ENCODE measurements around the gene NOVA1. TPM values are rescaled to one million over a fixed set of nuclear protein-coding genes. Genes with fewer than 3 reads are reported as not detected.

NOVA1 gene
- total RNA-seq, 1 donor: not detected

DNA sequence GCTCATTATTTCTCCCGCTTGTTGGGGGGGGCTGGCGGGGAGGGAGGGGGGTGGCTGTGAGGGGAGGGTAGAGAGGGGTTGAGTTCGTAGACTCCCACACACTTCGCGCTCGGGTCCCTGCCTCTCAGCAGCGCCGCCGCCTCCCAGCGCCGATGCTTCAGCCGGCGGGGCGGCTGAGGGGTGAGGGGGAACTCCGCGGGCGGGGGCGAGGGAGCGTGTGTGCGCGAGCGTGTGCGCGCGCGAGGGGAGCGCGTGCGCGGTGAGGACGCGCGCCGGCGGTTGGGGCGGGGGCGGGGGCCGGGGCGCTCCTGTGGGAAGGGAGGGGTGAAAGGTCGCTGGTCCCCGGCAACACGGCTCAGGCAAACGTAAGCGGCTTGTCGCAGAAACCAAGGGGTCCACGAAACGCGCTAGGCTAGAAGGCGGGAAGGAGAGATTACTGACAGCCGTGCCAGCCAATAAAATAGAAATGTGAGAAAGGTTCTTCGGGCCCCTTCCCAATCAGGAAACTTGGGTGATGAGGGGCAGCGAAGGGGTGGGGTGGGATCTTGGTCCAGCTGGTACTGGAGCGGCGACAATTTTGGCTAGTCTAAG, 343 bp upstream of the NOVA1 start:
- Histone ChIP-seq H3K27me3 (ENCODE audit: insufficient read depth, low read length) (peaks cover 39% of the 10 kb centered on the region), H3K4me1 (ENCODE audit: insufficient read depth, low read length) (no peaks in the 10 kb centered on the region), H3K4me3 (ENCODE audit: low read length) (no peak overlapping the region), H3K9me3 (ENCODE audit: low read depth, low read length) (no peaks in the 10 kb centered on the region)

DNA sequence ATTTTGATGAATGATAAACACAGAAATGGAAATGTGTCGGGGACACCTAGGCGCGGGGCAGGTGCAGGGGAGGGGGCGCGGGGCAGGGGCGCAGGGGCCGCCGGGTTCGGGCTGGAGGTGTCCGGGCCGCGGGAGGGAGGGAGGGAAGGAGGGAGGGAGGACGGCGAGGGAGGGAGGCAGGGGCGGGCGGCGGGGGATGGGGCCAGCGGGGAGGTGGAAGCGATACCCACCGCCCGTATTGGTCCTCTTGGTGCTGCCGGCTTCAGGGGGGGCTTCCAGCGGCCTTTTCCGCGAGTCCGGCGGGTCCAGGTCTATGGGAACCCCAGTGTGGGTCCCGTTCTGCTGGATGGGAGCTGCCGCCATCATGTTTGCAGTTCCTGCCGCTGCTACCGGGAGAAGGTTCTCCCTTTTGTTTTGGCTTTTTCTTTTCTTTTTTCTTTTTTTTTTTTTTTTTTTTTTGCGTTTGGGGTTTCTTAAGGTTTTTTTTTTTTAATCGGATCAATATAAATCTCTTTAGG, 703 bp downstream of the NOVA1 start:
- no peaks in the 10 kb centered on the region for H3K9me3 ChIP-seq (ENCODE audit: low read depth, low read length)
- no peak overlapping the region for H3K4me3 ChIP-seq (ENCODE audit: low read length)
- H3K27me3 ChIP-seq (ENCODE audit: insufficient read depth, low read length): peaks cover 39% of the 10 kb centered on the region
- no peaks in the 10 kb centered on the region for H3K4me1 ChIP-seq (ENCODE audit: insufficient read depth, low read length)

DNA sequence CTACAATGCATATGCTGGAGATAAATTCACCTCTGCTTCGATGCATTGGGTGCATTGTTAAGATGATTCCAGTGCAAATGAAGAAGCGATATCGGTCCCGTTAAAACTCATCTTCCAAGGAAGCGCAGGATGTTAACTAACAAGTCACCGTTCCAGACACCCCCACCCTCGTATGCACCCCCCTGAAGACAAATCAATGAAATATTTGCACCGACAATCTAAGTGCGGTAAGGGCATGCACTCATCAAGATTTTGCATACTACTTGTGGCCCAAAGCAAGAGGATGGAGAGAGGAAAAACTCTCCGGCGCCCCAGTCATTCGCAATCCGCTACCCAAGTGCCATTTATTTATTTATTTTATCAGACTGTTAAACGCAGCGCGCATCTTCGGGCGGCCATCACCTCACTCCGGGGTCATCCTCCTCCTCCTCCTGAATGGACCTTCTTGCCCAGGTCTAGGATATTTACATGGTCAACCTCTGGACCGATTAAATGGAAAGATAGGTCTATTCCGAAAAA, 1.2 kb downstream of the NOVA1 start:
- H3K4me1 ChIP-seq (ENCODE audit: insufficient read depth, low read length): no peaks in the 10 kb centered on the region
- H3K27me3 ChIP-seq (ENCODE audit: insufficient read depth, low read length): peaks cover 39% of the 10 kb centered on the region
- H3K4me3 ChIP-seq (ENCODE audit: low read length): no peak overlapping the region
- H3K9me3 ChIP-seq (ENCODE audit: low read depth, low read length): no peaks in the 10 kb centered on the region

DNA sequence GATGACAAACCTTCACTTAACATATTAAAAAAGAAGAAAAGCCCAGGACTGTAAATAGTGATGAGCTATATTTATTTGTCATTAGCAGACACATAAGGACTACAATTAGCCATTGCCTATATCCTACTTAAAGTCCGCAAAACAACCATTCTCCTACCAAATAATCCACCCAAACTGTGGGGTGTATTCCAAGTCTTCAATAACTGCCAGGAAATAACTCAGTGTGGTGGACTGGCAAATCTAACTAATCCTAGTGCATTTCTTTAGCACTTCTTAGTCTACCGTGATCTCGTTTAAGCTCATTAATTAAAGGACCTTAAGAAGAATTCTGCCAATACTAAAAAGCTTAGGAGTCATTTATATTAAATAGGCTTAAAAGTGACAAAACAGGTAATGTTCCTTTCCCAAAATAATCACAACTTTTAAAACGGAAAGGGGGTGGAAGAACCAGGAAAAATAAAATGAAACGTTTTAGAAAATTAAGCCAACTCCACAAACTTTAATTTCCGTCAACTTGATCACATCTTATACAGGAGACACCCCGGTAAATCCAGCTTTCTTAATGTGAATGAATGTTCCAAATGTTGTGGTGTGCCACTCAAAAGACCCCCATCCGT, 1.8 kb downstream of the NOVA1 start:
- peaks cover 39% of the 10 kb centered on the region for H3K27me3 ChIP-seq (ENCODE audit: insufficient read depth, low read length)
- H3K9me3 ChIP-seq (ENCODE audit: low read depth, low read length): no peaks in the 10 kb centered on the region
- no peaks in the 10 kb centered on the region for H3K4me1 ChIP-seq (ENCODE audit: insufficient read depth, low read length)
- no peak overlapping the region for H3K4me3 ChIP-seq (ENCODE audit: low read length)

DNA sequence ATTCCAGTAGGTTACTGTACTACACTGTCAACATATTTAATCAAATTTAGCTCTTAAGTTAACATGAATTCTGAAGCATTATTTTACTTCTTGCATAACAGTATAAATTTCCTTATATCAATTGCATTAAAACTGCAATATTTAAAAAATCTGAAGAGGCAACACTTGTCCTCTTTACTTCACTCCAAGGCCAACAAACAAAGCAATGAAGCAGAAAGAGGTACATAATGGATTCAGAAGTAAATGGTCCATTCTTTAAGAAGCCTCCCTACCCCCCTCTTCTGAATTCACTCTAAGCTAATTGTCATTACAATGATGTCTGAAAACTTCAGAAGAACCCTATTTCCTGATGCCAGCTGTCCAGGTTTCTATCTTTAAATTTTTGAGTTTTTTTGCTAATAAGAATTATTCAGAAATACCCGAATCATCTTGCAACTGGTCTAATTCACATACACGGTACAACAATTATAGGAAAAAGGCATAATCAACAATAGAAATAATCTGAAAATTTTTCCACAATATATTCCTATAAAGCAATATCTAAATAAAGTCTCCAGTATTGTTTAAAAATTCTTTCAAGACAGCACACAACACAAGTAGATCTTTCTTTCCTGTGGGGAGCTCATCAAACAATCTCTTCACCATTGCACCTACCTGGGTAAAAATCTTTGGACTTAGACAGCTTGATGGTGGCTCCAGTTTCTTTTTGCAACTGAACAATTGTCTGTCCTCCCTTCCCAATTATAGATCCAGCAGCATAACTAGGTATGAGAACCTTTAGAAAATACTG, 2.9 kb downstream of the NOVA1 start:
- peaks cover 36% of the 10 kb centered on the region for H3K27me3 ChIP-seq (ENCODE audit: insufficient read depth, low read length)
- no peak overlapping the region for H3K4me3 ChIP-seq (ENCODE audit: low read length)

DNA sequence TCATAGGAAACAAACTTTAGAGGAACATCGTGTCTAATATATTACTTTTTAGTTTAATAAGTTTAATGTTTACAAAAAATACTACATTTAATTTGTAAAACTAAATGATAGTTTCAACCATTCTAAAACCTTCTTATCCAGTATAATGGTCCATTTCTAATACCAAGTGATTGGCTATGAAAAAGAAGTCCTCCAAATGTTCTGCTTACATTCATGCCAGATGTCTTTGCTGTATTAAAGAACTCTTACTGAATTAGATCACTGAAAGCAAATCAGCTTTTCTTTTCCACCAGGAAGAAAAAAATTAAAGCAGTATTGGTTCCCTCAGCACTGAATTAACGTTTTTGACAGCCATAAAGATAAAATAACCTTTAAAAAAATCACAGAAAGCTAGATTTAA, 3.7 kb downstream of the NOVA1 start:
- H3K9me3 ChIP-seq (ENCODE audit: low read depth, low read length): no peaks in the 10 kb centered on the region
- no peaks in the 10 kb centered on the region for H3K4me1 ChIP-seq (ENCODE audit: insufficient read depth, low read length)
- H3K4me3 ChIP-seq (ENCODE audit: low read length): no peak overlapping the region
- H3K27me3 ChIP-seq (ENCODE audit: insufficient read depth, low read length): peaks cover 28% of the 10 kb centered on the region

More for the DNA sequence above, 2.9 kb downstream of the NOVA1 start:
- no peaks in the 10 kb centered on the region for H3K9me3 ChIP-seq (ENCODE audit: low read depth, low read length)
- no peaks in the 10 kb centered on the region for H3K4me1 ChIP-seq (ENCODE audit: insufficient read depth, low read length)

DNA sequence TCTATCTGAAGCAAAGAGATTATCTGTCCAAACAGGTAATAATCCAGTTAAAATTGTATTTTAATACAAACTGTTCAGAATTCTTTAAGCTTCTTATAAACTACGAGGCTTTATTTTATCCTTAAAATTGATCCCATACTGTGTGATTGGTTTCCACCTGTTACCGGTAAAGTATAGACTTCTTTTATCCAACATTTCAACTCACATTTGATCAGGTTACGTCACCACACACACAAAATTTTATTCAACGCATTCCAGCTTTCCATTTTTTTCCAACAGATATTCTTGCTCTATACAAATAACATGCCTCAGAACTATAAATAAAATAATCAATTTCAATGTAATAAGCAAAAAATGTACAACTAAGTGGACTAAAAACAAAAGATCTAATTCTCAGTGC, 4.5 kb downstream of the NOVA1 start:
- Histone ChIP-seq H3K27me3 (ENCODE audit: insufficient read depth, low read length) (peaks cover 20% of the 10 kb centered on the region), H3K9me3 (ENCODE audit: low read depth, low read length) (no peaks in the 10 kb centered on the region), H3K4me3 (ENCODE audit: low read length) (no peak overlapping the region), H3K4me1 (ENCODE audit: insufficient read depth, low read length) (no peaks in the 10 kb centered on the region)

DNA sequence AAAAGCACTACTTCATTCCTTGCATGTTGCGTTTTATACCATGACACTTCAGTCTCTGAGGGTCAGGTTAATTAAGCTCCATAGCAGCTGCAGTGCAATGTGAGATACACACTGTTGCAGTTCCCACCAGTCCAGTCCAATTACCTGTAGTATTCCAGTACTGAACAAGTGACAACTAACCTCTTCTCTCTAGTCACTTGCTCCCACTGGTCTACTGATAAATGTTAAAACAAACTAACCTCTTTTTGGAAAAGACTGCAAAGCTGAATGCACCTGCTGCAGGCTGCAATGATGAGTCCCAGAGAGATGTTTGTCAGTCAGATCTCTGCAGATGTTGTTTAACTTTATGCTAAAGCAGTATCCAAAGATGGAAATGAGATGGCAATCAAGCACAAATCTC, 7.9 kb downstream of the NOVA1 start:
- no peaks in the 10 kb centered on the region for H3K9me3 ChIP-seq (ENCODE audit: low read depth, low read length)
- H3K4me1 ChIP-seq (ENCODE audit: insufficient read depth, low read length): no peaks in the 10 kb centered on the region
- H3K4me3 ChIP-seq (ENCODE audit: low read length): no peak overlapping the region
- H3K27me3 ChIP-seq (ENCODE audit: insufficient read depth, low read length): no peaks in the 10 kb centered on the region

DNA sequence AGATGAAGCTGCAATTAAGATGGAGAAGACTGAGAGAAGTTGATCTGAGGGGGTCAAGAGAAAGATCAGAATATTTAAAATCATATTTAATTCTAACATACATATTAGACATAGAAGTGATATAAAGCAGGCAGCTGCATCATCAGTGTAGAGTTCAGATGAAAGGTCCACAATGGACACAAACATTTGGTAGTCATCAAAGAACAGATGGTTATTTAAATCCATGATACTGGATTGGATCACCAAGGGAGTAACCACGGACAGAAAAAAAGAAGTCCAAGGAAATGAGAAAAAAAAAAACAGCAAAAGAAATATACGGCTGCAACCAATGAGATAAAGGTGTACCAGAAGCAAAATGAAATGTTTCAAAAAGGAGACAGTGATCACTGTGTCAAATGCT, 20.1 kb downstream of the NOVA1 start:
- no peaks in the 10 kb centered on the region for H3K9me3 ChIP-seq (ENCODE audit: low read depth, low read length)
- no peaks in the 10 kb centered on the region for H3K27me3 ChIP-seq (ENCODE audit: insufficient read depth, low read length)
- no peak overlapping the region for H3K4me3 ChIP-seq (ENCODE audit: low read length)
- no peaks in the 10 kb centered on the region for H3K4me1 ChIP-seq (ENCODE audit: insufficient read depth, low read length)

DNA sequence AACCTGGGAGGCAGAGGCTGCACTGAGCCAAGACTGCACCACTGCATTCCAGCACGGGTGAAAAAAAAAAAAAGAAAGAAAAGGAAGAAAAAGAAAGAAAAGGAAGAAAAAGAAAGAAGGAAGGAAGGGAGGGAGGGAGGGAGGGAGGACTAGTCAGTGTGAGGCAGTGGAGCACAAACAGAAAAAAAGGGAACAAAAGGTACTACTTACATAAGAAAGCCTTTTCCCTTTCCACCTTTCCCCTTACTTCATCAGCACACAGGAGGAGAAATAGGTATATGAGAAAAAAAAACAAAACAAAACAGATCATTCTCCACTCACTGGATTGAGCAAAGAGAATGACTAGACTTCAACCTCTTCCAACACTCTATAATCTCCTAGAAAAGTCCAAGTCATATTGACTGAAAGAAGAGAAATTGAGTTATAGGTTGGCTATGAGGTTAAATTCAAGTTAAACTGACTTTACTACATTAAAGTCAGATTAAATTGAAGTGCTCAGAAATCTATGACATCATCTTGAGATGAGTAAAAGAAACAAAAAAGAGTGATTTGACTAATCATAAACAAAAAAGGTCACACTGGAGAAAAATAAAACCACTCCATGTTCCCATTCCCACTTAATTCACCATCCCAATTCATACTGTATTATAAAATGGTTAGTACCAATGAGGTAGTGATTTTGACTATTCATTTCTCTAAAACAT, 43.6 kb downstream of the NOVA1 start:
- H3K4me3 ChIP-seq (ENCODE audit: low read length): no peak overlapping the region
- H3K9me3 ChIP-seq (ENCODE audit: low read depth, low read length): no peaks in the 10 kb centered on the region
- H3K4me1 ChIP-seq (ENCODE audit: insufficient read depth, low read length): no peaks in the 10 kb centered on the region
- H3K27me3 ChIP-seq (ENCODE audit: insufficient read depth, low read length): no peaks in the 10 kb centered on the region

DNA sequence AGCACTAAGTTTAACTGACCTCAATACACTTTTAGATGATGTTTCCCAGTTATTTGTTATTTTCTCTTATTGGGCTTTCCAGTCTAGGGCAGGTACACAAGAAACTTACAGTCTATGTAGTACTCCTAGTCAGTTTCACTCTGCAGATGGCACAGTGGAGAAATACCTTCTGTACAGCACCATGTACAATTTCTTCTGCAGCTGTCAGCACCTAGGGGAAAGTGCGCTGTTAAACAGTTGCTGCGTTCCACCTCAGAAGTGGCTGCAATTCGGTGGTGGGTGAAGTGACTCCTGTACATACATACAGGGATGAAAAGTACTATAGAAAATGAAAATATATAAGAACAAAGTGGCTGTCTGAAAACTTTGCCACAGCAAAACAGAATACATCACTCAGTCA, 48.3 kb downstream of the NOVA1 start:
- Histone ChIP-seq H3K27me3 (ENCODE audit: insufficient read depth, low read length) (no peaks in the 10 kb centered on the region), H3K9me3 (ENCODE audit: low read depth, low read length) (no peaks in the 10 kb centered on the region), H3K4me1 (ENCODE audit: insufficient read depth, low read length) (no peaks in the 10 kb centered on the region), H3K4me3 (ENCODE audit: low read length) (no peak overlapping the region)

DNA sequence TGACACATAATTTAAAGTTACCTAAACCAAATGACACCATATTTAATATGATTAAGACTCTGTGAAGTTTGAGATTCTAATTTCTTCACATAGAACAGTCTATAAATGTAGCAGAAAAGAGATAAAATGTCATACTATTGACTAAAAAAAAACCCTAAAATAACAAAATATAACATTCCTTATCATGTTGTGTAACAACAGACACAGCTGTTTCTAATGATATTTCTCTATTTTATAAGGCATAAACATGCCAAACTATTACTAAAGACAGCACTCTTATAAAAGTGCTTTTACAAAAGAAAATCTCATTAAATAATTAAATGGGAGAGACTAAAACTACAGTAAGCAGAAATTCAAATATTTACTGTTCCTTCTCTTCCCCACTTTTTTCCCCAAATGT, 49.4 kb downstream of the NOVA1 start:
- H3K4me1 ChIP-seq (ENCODE audit: insufficient read depth, low read length): no peaks in the 10 kb centered on the region
- H3K9me3 ChIP-seq (ENCODE audit: low read depth, low read length): no peaks in the 10 kb centered on the region
- no peak overlapping the region for H3K4me3 ChIP-seq (ENCODE audit: low read length)
- no peaks in the 10 kb centered on the region for H3K27me3 ChIP-seq (ENCODE audit: insufficient read depth, low read length)

DNA sequence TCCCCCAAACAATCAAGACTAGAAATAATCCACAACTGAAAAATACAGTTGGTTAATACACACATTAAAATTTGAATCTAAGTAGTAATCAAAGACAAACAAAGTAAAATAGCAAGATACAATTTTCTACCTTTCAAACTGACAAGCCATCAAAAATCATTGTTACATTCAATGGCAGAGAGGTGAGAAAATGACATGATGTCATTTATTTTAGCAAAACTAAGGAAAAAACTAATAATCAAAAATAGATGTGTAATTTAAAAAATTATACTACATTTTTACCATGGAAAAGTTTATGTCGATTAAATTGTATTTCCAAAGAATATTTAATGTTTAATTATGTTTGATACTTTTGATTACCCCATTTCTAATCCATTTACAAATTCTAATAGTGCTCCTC, 59.7 kb downstream of the NOVA1 start:
- Histone ChIP-seq H3K4me1 (ENCODE audit: insufficient read depth, low read length) (no peaks in the 10 kb centered on the region), H3K27me3 (ENCODE audit: insufficient read depth, low read length) (no peaks in the 10 kb centered on the region), H3K9me3 (ENCODE audit: low read depth, low read length) (peaks cover 5% of the 10 kb centered on the region), H3K4me3 (ENCODE audit: low read length) (no peak overlapping the region)

DNA sequence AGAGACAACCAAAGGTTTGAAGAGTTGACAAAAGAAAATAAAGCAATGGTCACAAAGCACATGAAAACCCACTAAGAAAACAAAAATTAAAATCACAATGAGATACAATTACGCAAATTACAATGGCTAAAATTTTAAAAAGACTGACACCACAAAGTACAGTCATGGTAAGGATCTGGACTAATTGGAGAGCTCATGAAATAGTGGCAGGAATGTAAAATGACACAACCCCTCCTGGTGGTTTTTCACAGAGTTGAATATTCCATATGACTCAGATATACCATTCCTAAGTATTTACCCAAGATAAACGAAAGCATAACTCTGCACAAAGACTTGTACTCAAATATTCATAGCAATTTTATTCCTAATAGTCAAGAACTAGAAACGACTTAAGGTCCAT, 65.9 kb downstream of the NOVA1 start:
- H3K4me3 ChIP-seq (ENCODE audit: low read length): no peak overlapping the region
- H3K27me3 ChIP-seq (ENCODE audit: insufficient read depth, low read length): no peaks in the 10 kb centered on the region
- no peaks in the 10 kb centered on the region for H3K4me1 ChIP-seq (ENCODE audit: insufficient read depth, low read length)
- H3K9me3 ChIP-seq (ENCODE audit: low read depth, low read length): no peaks in the 10 kb centered on the region
